Bronchial epithelial cell (primary cell): ENCODE results near the gene CYP27A1. TPM values are rescaled to one million over a fixed set of nuclear protein-coding genes. Genes with fewer than 3 reads are reported as not detected.

ENCODE experiments used
- DNase-seq: peaks from one replicate; pipeline ENCODE4 v3.0.0-alpha.2; 2010; ENCODE audit warnings: low read depth
- FAIRE-seq: peaks from 2 replicates; lab custom pipeline; 2011; peaks lifted over from hg19 to GRCh38; lab: Jason Lieb, UNC
- H3K27me3 ChIP-seq: 2 replicates; pipeline ENCODE4 v1.5.1; 2011; ENCODE audit warnings: low read length; ENCODE audit not compliant: control insufficient read depth, insufficient read depth
- H3K36me3 ChIP-seq: 2 replicates; pipeline ENCODE4 v1.5.1; 2011; ENCODE audit warnings: low read length; ENCODE audit not compliant: control insufficient read depth, insufficient read depth
- H3K4me3 ChIP-seq: 2 replicates; pipeline ENCODE4 v1.5.1; 2011; ENCODE audit warnings: mild to moderate bottlenecking, low read depth, low read length, control low read depth
- CTCF ChIP-seq: IDR thresholded peaks from 2 replicates; pipeline ENCODE4 v1.5.1; 2011; ENCODE audit warnings: mild to moderate bottlenecking, moderate library complexity, low read length, control low read depth, inconsistent platforms; ENCODE audit not compliant: insufficient read depth, severe bottlenecking
- total RNA-seq: library from RNA; depleted of rRNA; stranded (reverse); fragments of >200 nt; gene quantifications from 2 replicates; pipeline ENCODE4 v1.2.1, GENCODE V29; 2014

The CYP27A1 gene
- total RNA-seq, 1 donor from 2014 or later: 0.26 TPM

DNA sequence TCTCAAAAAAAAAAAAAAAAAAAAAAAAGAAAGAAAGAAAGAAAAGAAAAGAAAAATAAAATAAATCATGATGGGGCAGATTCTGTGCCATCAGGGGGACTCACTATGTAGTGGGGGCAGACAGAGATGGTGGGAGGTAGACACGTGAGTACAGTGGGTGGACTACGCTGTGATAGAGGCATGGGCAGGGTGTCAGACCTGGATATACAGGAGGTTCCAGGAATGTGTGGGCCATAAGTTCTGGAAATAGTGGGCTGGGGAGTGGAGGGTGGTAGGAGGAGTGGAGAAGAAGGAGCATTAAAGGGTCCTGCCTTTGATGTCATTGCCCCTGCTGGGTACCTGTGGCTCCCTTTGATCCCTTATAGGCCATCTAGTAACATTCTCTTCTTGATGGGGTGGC lies 68.8 kb downstream of the CYP27A1 start:
- Histone ChIP-seq H3K4me3 (no peak overlapping the region), H3K36me3 (no peaks in the 10 kb centered on the region), H3K27me3 (peaks cover 3% of the 10 kb centered on the region)
- no peak for TF ChIP-seq CTCF
- no peak for DNase-seq
- FAIRE-seq: no peak

GRCh38 chr2:218851286-218851685 lies 69.3 kb downstream of the CYP27A1 start:
- FAIRE-seq: no peak
- DNase-seq: no peak
- no peak for TF ChIP-seq CTCF
- Histone ChIP-seq H3K27me3 (peaks cover 5% of the 10 kb centered on the region), H3K4me3 (no peak overlapping the region), H3K36me3 (no peaks in the 10 kb centered on the region)

- DNase-seq (peak; percentile 49), FAIRE-seq (no peak)
- no peaks in the 10 kb centered on the region for H3K36me3 ChIP-seq
- peak; percentile 80 for TF ChIP-seq CTCF
- H3K4me3 ChIP-seq: no peak overlapping the region
- peaks cover 14% of the 10 kb centered on the region for H3K27me3 ChIP-seq
Measured at GRCh38 chr2:218852911-218853667, 71.1 kb downstream of the CYP27A1 start.

- Histone ChIP-seq H3K4me3 (no peak overlapping the region), H3K27me3 (peaks cover 19% of the 10 kb centered on the region), H3K36me3 (no peaks in the 10 kb centered on the region)
- no peak for TF ChIP-seq CTCF
- no peak for FAIRE-seq
- DNase-seq: peak; percentile 37
Measured at GRCh38 chr2:218853766-218854165, 71.8 kb downstream of the CYP27A1 start.

DNA sequence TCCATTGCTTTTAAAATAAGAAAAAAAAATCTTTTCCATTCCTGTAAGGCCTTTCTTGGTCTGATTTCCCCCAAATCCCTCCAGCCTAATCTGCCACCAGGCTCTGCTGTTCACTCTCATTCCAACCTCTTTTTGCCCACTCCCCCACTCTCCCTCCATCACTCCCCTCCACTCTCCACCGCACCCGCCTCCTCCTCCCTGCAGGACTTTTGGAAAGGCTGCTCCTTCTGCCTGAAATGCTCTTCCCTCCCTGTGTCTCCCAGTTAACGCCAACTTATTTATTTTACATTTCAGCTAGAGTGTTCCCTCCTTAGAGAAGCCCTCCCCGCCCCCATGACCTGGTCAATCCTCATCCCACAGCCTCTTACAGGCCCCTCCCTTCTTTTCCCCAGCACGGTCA lies 72.9 kb downstream of the CYP27A1 start:
- no peak overlapping the region for H3K4me3 ChIP-seq
- TF ChIP-seq CTCF: no peak
- DNase-seq (no peak), FAIRE-seq (no peak)
- peaks cover 25% of the 10 kb centered on the region for H3K27me3 ChIP-seq
- no peaks in the 10 kb centered on the region for H3K36me3 ChIP-seq
